ENCODE results near the gene PHKG2.
A peak's percentile ranks its signal among the peaks of the same experiment; 100 is the strongest.

PHKG2 gene

DNA sequence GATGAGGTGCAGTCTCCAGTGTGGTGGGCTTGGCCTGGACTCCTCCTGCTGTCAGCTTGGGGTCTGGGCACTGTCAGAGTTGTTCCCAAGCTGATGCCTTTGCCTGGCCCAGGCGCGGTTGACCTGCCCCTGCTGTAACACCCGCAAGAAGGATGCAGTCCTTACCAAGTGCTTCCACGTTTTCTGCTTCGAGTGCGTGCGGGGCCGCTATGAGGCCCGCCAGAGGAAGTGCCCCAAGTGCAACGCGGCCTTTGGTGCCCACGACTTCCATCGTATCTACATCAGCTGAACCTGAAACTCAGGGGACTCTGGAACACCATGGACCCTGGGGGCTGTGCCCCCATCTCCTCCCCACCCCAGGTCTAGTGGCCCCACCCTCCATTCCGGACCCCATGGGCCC is 25.6 kb downstream of the PHKG2 start:
- DNase-seq (ENCODE audit: low read depth in 4 of 4, low spot score in 1 of 4) = no peak

DNA sequence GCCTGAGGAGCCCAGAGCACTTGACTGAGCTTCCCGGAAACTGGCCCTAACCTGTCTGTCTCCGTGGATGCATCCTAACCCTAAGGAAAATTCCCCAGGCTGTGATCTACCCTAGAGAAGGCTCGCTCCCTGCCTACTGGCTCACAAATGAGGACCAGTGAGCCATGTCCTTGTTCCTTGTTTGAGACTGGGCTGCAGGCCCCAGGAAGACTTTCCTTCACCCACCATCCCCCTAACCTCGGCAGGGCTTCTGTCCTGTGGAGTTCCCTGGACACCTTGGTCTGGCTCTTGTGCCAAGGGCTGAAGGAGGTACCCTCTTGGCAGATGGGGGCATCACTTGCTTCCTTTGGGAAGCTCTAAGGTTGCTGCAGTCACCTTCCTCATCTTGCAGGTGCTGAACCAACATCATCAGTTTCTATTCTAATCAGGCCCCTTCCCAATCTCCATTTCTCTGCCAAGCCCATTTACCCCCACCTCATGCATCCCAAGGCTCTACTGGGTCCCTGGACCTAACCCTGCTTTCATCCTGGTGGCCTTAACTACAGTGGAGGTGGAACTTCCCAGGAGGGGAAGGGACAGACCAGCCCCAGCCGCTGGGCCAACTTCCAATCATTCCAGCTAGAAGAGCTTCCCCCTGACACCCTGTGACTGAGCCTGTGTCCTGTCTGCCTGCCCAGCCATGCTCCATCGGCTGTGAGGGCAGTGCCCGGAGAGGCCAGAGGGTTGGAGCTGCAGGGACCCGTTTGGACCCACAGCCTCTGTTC is 26.3 kb downstream of the PHKG2 start:
- DNase-seq (ENCODE audit: low read depth in 4 of 4, low spot score in 1 of 4) = no peak

DNA sequence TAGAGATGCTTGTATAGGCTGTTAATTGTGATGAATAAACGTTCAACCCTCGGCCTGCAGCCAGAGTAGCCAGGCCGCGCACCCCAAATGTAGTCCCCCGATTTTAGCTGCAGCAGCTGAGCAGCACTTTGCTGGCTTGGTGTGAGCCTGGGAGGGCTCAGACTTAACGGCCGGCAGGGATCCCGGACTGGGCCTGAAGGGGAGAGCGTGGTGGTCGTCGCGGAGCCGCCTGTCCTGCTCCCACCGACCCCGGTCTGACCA is 26.8 kb downstream of the PHKG2 start:
- no peak for DNase-seq (ENCODE audit: low read depth in 4 of 4, low spot score in 1 of 4)

GRCh38 chr16:30775392-30776188 is 27.4 kb downstream of the PHKG2 start:
- peak; percentile 35 to 60 (median 50) for DNase-seq (ENCODE audit: low read depth in 4 of 4, low spot score in 1 of 4)

DNA sequence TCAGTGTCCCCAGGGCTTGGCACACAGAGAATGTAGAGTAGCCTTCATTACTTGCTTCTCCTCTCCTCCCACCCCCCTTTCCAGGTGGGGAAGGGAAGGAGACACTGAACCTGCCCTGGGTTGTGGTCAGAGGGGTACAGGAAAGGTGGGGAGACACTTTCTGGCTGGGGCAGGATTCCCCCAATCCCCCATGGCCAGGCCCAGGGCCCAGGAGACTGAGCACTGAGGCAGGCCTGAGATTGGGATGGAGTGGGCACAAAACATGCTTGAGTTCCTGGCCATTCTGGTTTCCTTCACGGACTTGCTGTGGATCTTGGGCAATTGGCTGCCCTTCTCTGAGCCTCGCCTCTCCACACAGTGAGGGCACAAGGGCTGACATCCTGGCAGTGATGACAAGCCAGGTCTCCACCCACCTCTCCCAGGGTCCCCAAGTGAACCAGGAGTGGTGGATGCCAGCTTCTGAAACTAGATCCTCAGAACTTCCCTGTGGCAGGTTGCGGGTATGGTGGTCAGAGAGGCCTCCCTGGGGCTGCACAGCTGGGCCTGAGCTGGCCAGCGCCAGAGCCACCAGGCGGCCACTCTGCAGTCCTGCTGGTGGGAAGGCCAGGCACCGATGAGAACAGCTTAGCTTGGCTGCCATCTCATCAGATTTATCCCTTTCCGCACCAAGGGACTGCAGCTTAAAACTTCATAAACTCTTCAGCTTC is 29.5 kb downstream of the PHKG2 start:
- DNase-seq (ENCODE audit: low read depth in 4 of 4, low spot score in 1 of 4) = no peak

DNA sequence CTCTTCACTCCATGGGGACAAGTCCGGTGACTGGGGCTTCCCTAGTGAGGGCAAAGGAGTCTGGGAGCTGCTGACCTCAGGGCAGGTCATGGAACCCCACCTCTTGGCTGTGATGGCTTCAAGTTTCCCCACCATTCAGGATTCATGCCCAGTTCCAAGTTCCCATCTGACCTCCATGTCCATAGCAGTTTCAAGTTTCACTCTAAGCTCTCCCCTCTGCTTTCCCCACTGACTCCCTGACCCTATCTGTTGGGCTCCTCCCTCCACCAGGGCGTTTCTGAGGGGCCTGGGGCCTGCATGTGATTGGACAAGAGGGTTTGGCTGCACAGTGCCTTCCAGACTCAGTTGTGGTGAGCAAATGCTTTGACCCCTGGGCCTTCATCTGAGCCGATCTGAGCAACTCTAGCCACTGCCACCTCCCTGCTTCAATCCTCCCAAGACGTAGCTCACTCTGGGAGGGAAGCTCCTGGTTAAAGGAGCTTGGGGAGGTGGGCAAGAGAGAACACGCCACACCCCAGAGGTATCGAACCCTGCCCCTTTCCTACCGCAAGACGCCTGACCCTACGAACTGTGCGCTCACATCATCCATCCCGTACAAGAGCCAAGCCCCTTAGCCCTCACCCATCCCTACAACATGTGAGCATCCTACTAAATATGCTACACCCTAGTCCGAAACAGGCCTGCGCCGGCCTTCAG is 30.5 kb downstream of the PHKG2 start:
- DNase-seq (ENCODE audit: low read depth in 4 of 4, low spot score in 1 of 4) = no peak

DNA sequence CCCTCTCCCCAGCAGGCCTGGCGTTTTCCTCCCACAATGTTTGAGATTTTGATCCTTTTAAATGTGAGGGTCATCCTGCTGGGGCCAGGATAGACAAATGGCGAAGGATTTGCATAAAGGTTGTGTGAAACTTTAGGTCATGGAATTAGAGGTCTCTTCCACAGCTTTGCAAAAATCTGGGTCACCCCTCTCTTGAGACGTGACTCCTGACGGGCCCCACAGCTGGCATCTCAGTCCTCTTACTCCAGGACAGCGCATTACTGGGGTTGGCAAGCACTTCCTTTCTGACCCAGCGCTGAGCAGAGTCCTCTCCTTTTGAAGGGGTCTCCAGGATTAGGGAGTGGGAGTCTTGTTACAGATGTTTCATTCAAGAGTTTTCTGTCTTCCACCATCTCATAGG is 31.4 kb downstream of the PHKG2 start:
- DNase-seq (ENCODE audit: low read depth in 4 of 4, low spot score in 1 of 4) = no peak

GRCh38 chr16:30780021-30780420 is 31.8 kb downstream of the PHKG2 start:
- no peak for DNase-seq (ENCODE audit: low read depth in 4 of 4, low spot score in 1 of 4)

- DNase-seq (ENCODE audit: low read depth in 4 of 4, low spot score in 1 of 4) = no peak
Observed at GRCh38 chr16:30780549-30780948, 32.3 kb downstream of the PHKG2 start.

DNA sequence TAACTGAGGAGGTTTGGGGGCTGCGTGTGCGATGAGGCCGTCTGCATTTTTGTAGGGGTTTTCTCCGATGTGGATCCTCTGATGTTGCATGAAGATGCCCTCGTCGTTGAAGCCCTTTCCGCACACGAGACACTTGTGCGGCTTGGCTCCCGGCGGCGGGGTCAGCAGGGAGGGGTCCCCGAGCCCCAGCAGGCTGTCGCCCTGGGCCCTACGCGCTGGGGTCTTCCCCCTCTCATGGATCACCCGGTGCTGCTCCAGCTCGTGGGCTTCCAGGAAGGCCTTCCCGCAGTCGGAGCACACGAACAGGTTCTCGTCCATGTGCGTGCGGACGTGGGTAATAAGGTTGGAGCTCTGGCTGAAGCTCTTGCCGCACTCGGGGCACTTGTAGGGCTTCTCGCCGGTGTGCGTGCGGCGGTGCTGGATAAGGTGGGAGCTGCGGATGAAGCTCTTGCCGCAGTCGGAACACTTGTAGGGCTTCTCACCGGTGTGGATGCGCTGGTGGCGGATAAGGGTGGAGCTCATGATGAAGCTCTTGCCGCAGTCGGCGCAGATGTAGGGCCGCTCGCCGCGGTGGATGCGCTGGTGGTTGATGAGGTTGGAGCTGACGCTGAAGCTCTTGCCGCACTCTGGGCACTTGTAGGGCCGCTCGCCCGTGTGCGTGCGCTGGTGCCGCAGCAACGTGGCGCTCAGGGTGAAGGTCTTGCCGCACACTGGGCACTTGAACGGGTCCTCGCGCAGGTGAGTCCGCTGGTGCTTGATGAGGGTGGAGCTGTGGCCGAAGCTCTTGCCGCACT is 34.5 kb downstream of the PHKG2 start:
- DNase-seq (ENCODE audit: low read depth in 4 of 4, low spot score in 1 of 4) = no peak

- no peak for DNase-seq (ENCODE audit: low read depth in 4 of 4, low spot score in 1 of 4)
Observed at GRCh38 chr16:30783280-30784109, 35.3 kb downstream of the PHKG2 start.

GRCh38 chr16:30784215-30784614 is 36.0 kb downstream of the PHKG2 start:
- no peak for DNase-seq (ENCODE audit: low read depth in 4 of 4, low spot score in 1 of 4)

DNA sequence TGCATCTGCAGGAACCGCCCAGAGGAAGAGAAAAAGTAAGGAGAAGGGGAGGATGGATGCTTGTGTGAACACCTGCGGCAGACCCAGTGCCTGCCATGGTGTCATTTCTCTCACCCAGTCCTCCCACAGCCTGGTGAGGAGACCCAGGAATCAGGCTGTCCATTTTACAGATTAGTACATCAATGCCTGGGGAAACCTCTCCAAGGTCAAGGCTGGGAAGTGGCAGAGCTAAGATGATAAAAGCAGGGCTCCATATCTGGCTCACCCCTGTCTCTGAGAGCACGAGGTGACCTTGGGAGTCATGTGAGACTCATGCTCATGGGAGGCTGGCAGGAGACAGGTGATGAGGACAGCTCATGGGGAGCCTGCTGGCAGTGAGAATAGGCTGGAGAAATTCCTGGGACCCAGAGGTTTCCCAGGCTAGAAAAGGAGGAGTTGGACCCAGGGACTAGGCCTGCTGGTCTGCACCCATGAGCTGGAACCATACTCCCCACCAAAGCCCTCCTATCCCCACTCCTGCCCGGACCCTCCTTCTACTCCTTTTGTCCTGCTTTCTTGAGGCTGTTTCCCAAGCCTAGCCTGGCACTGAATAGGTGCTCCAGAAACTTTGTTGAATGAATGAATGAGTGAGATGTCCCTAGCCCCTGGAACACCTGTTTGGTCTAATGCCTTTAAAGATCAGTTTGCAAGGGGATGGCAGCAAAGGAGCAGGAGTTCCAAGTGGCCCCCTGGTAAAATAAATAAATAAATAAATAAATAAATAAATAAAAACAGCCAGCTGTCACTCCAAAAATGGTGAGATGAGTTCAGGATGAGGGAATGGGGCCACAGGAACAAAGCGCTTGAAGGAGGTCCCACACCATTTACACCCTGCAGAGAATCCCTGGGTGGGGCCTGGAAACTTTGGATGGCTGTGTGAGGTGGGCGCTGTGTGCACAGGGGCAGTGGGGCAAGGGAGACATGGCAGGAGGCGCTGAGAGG is 37.2 kb downstream of the PHKG2 start:
- no peak for DNase-seq (ENCODE audit: low read depth in 4 of 4, low spot score in 1 of 4)

GRCh38 chr16:30786115-30786935 is 38.1 kb downstream of the PHKG2 start:
- DNase-seq (ENCODE audit: low read depth in 4 of 4, low spot score in 1 of 4) = peak in 1 of 4 experiments; percentile 9

DNA sequence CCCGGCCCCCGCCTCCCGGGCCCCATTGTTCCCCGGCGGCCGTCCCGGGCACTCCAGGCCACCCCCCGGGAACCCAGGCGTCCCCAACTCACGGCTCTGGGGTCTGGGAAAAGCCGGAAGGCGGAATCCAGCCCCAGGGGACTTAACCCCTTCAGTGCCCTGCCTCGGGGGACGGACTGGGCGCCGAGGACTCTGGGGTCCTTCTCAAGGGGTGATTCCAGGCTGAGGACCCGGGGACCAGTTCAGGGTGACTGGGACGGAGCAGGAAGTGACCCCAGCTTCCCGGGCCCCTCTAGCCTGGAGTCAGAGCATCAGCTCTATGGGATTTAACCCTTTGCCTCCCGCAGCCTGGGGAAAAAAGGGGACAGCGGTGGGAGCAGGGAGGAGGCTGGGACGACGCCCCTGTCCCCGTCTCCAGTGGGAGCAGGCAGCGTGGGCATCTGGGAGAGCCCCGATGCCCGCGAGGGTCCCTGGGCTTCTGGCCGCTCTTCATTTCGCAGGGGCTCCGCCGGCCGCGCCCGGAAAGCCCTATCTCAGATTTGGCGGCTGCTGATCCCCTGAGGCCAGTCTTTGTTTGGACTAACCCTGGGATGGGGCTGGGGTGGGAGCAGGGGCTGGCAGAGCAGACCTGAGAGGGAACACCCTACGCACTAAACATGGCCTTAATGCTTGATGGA is 38.8 kb downstream of the PHKG2 start, which contains the start of gene ZNF629:
Gene ZNF629, minus strand, starts transcription at position 270 of the 677 bp plus-strand sequence. CDS start 2,723 bp downstream, outside the sequence.
- DNase-seq (ENCODE audit: low read depth in 4 of 4, low spot score in 1 of 4) = peak in 1 of 4 experiments; percentile 11

- DNase-seq (ENCODE audit: low read depth in 4 of 4, low spot score in 1 of 4) = no peak
Observed at GRCh38 chr16:30787613-30788378, 39.6 kb downstream of the PHKG2 start.
